Prostate gland (tissue), 2 donors: Measurements from ENCODE around the gene POLD1.

Experiments used
- POLR2A ChIP-seq: fragments of 450-650 bp; IDR thresholded peaks from one replicate; pipeline ENCODE4 v1.6.1; 2016; ENCODE audit warnings: antibody characterized with exemption, mild to moderate bottlenecking
- POLR2AphosphoS5 ChIP-seq: sonication (generic); formaldehyde crosslinking; IDR thresholded peaks from one replicate; pipeline ENCODE4 v1.6.1; 2017; ENCODE audit warnings: antibody characterized with exemption
- TF ChIP-seq, protein P1 (sequence below), 4 experiments: fragments of 200-600 bp in 2 of 4; fragments of 450-650 bp in 2 of 4; sonication (generic) in 2 of 4; IDR thresholded peaks; 1 replicate in 3 of 4; 2 replicates in 1 of 4; pipeline ENCODE4 v1.5.1; 2016 to 2019; ENCODE audit warnings: antibody characterized with exemption in 4 of 4, mild to moderate bottlenecking in 2 of 4, moderate library complexity in 2 of 4

- TF ChIP-seq, protein P1, sequence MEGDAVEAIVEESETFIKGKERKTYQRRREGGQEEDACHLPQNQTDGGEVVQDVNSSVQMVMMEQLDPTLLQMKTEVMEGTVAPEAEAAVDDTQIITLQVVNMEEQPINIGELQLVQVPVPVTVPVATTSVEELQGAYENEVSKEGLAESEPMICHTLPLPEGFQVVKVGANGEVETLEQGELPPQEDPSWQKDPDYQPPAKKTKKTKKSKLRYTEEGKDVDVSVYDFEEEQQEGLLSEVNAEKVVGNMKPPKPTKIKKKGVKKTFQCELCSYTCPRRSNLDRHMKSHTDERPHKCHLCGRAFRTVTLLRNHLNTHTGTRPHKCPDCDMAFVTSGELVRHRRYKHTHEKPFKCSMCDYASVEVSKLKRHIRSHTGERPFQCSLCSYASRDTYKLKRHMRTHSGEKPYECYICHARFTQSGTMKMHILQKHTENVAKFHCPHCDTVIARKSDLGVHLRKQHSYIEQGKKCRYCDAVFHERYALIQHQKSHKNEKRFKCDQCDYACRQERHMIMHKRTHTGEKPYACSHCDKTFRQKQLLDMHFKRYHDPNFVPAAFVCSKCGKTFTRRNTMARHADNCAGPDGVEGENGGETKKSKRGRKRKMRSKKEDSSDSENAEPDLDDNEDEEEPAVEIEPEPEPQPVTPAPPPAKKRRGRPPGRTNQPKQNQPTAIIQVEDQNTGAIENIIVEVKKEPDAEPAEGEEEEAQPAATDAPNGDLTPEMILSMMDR (IDR thresholded peaks at IDR 0.05): no peak
- TF ChIP-seq POLR2AphosphoS5: no peak
- no peak for TF ChIP-seq POLR2A
Observed at GRCh38 chr19:50435627-50436026, 51.5 kb downstream of the POLD1 start.
